Mesenchymal stem cell (in vitro differentiated cells and primary cell): Measurements from ENCODE around the gene MAFG.

ENCODE experiments used
- DNase-seq: peaks from one replicate; pipeline ENCODE4 v3.0.0-alpha.2; 2013
- H2AFZ ChIP-seq: one replicate; pipeline ENCODE4 v1.6.1; 2013; ENCODE audit warnings: low read depth, mild to moderate bottlenecking, control low read depth, inconsistent platforms, low read length, moderate library complexity
- H2AK5ac ChIP-seq: 2 replicates; pipeline ENCODE4 v1.6.1; 2013; ENCODE audit warnings: low read length, moderate library complexity, mild to moderate bottlenecking, inconsistent platforms; ENCODE audit not compliant: severe bottlenecking
- H2BK120ac ChIP-seq: one replicate; pipeline ENCODE4 v1.6.1; 2013; ENCODE audit warnings: low read depth, mild to moderate bottlenecking, inconsistent platforms, low read length, moderate library complexity
- H2BK12ac ChIP-seq, 2 experiments: one replicate each; pipeline ENCODE4 v1.6.1; 2013; ENCODE audit warnings: inconsistent platforms in 2 of 2, low read length in 2 of 2, mild to moderate bottlenecking in 2 of 2, moderate library complexity in 2 of 2, control low read depth in 1 of 2
- H2BK15ac ChIP-seq: one replicate; pipeline ENCODE4 v1.6.1; 2013; ENCODE audit warnings: mild to moderate bottlenecking, low read depth, inconsistent platforms; ENCODE audit not compliant: poor library complexity, severe bottlenecking
- H2BK5ac ChIP-seq: 2 replicates; pipeline ENCODE4 v1.6.1; 2013; ENCODE audit warnings: low read depth, mild to moderate bottlenecking, low read length, control low read depth, inconsistent platforms; ENCODE audit not compliant: poor library complexity, severe bottlenecking
- H3K14ac ChIP-seq, 2 experiments: one replicate each; pipeline ENCODE4 v1.6.1; 2013; ENCODE audit warnings: inconsistent platforms in 2 of 2, low read length in 2 of 2, control low read depth in 1 of 2, mild to moderate bottlenecking in 1 of 2, moderate library complexity in 1 of 2
- H3K18ac ChIP-seq, 2 experiments: one replicate each; pipeline ENCODE4 v1.6.1; 2013; ENCODE audit warnings: inconsistent platforms in 2 of 2, low read length in 2 of 2, control low read depth in 1 of 2, low read depth in 1 of 2, mild to moderate bottlenecking in 1 of 2
- H3K23ac ChIP-seq, 2 experiments: one replicate each; pipeline ENCODE4 v1.6.1; 2013; ENCODE audit warnings: inconsistent platforms in 2 of 2, low read length in 2 of 2, mild to moderate bottlenecking in 2 of 2, moderate library complexity in 2 of 2, control low read depth in 1 of 2
- H3K27ac ChIP-seq: 2 replicates; pipeline ENCODE4 v1.5.1; 2013; ENCODE audit warnings: mild to moderate bottlenecking, moderate library complexity, low read length, control low read depth, inconsistent platforms; ENCODE audit not compliant: poor library complexity, severe bottlenecking
- H3K27me3 ChIP-seq, 2 experiments: 2 replicates each; pipeline versions ENCODE4 v1.6.1 to v1.7.0; 2013; ENCODE audit warnings: low read length in 2 of 2, mild to moderate bottlenecking in 2 of 2, moderate library complexity in 2 of 2, control low read depth in 1 of 2, inconsistent platforms in 1 of 2; ENCODE audit not compliant: control insufficient read depth in 1 of 2, insufficient read depth in 1 of 2
- H3K36me3 ChIP-seq, 2 experiments: 2 replicates each; pipeline versions ENCODE4 v1.6.1 to v1.7.0; 2013; ENCODE audit warnings: low read length in 2 of 2, control low read depth in 1 of 2, inconsistent platforms in 1 of 2, low read depth in 1 of 2, mild to moderate bottlenecking in 1 of 2; ENCODE audit not compliant: insufficient read depth in 2 of 2, control insufficient read depth in 1 of 2
- H3K4ac ChIP-seq, 2 experiments: one replicate each; pipeline ENCODE4 v1.6.1; 2013; ENCODE audit warnings: inconsistent platforms in 2 of 2, low read length in 2 of 2, mild to moderate bottlenecking in 2 of 2, moderate library complexity in 2 of 2, control low read depth in 1 of 2, low read depth in 1 of 2
- H3K4me1 ChIP-seq: 2 replicates; pipeline ENCODE4 v1.6.1; 2013; ENCODE audit warnings: low read depth, low read length, control low read depth; ENCODE audit not compliant: control insufficient read depth, insufficient read depth
- H3K4me2 ChIP-seq: 2 replicates; pipeline ENCODE4 v1.6.1; 2013; ENCODE audit warnings: low read length, mild to moderate bottlenecking, inconsistent platforms; ENCODE audit not compliant: poor library complexity, severe bottlenecking
- H3K4me3 ChIP-seq, 2 experiments: 2 replicates each; pipeline versions ENCODE4 v1.5.1 to v1.7.0; 2013; ENCODE audit warnings: low read length in 2 of 2, mild to moderate bottlenecking in 2 of 2, control low read depth in 1 of 2, low read depth in 1 of 2; ENCODE audit not compliant: insufficient read depth in 1 of 2
- H3K79me1 ChIP-seq: replicated peaks from 2 replicates; pipeline ENCODE4 v1.6.1; 2013; ENCODE audit warnings: mild to moderate bottlenecking, control low read depth, low read length, inconsistent platforms; ENCODE audit not compliant: poor library complexity, severe bottlenecking
- H3K9ac ChIP-seq: 2 replicates; pipeline ENCODE4 v1.7.0; 2013; ENCODE audit warnings: mild to moderate bottlenecking, low read length, moderate library complexity
- H3K9me3 ChIP-seq: 2 replicates; pipeline ENCODE4 v1.7.0; 2013; ENCODE audit warnings: mild to moderate bottlenecking, low read length; ENCODE audit not compliant: control insufficient read depth
- H4K8ac ChIP-seq: one replicate; pipeline ENCODE4 v1.6.1; 2013; ENCODE audit warnings: inconsistent platforms, mild to moderate bottlenecking, low read length, moderate library complexity
- H4K91ac ChIP-seq: one replicate; pipeline ENCODE4 v1.6.1; 2013; ENCODE audit warnings: mild to moderate bottlenecking, low read length, inconsistent platforms
- WGBS: methylation state at CpG from one replicate; pipeline ENCODE4 v1.1.7; 2013; ENCODE audit warnings: mixed read lengths; 5-methylcytosine and 5-hydroxymethylcytosine counted together

Gene MAFG

GRCh38 chr17:81911277-81911961 lies 16.1 kb downstream of the MAFG start, which contains the start of gene PCYT2:
PCYT2 (minus strand) TSS chr17:81911399; CDS start chr17:81911355, 44 bp downstream.
- peak within 1 kb of the TSS; percentile 57 to 76 for H3K18ac ChIP-seq
- peak; percentile 84 for DNase-seq
- no peak within 1 kb of the TSS for H2BK120ac ChIP-seq
- no peaks in the 10 kb centered on the region for H3K9me3 ChIP-seq
- no peak within 1 kb of the TSS for H4K8ac ChIP-seq
- peaks cover 62 to 73% of the 10 kb centered on the region in 2 experiments for H3K36me3 ChIP-seq
- H3K4me3 ChIP-seq, result peak within 1 kb of the TSS; percentile 75 to 89
- H2BK12ac ChIP-seq, result peak within 1 kb of the TSS in 1 of 2 experiments; percentile 19
- H2BK15ac ChIP-seq, result no peak within 1 kb of the TSS
- no peaks in the 10 kb centered on the region for H3K27me3 ChIP-seq
- H3K27ac ChIP-seq, result no peak within 1 kb of the TSS
- WGBS, result 25% methylated on average over 29 of the region's 84 CpGs
- peak within 1 kb of the TSS in 1 of 2 experiments; percentile 94 for H3K23ac ChIP-seq
- H3K4me1 ChIP-seq, result peaks cover 18% of the 10 kb centered on the region
- H3K14ac ChIP-seq, result peak within 1 kb of the TSS in 1 of 2 experiments; percentile 81
- peak within 1 kb of the TSS; percentile 15 to 61 for H3K4ac ChIP-seq
- H2AFZ ChIP-seq, result peak within 1 kb of the TSS; percentile 21
- H3K79me1 ChIP-seq, result peaks cover 40% of the 10 kb centered on the region
- no peak within 1 kb of the TSS for H2AK5ac ChIP-seq
- H4K91ac ChIP-seq, result peak within 1 kb of the TSS; percentile 7
- H3K4me2 ChIP-seq, result peak within 1 kb of the TSS; percentile 94
- peak within 1 kb of the TSS; percentile 89 for H3K9ac ChIP-seq
- H2BK5ac ChIP-seq, result no peak within 1 kb of the TSS

GRCh38 chr17:81910840-81911276 lies 16.7 kb downstream of the MAFG start:
- H3K14ac ChIP-seq, result peak overlapping the region in 1 of 2 experiments; percentile 81
- no peaks in the 10 kb centered on the region for H3K27me3 ChIP-seq
- H2BK120ac ChIP-seq, result no peak overlapping the region
- peak overlapping the region; percentile 57 to 76 for H3K18ac ChIP-seq
- peaks cover 18% of the 10 kb centered on the region for H3K4me1 ChIP-seq
- peaks cover 65 to 77% of the 10 kb centered on the region in 2 experiments for H3K36me3 ChIP-seq
- H3K79me1 ChIP-seq, result peaks cover 37% of the 10 kb centered on the region
- no peak overlapping the region for H3K27ac ChIP-seq
- no peak overlapping the region for H4K8ac ChIP-seq
- H3K4me3 ChIP-seq, result peak overlapping the region; percentile 75 to 89
- no peak overlapping the region for H2AK5ac ChIP-seq
- DNase-seq, result no peak
- no peaks in the 10 kb centered on the region for H3K9me3 ChIP-seq
- no peak overlapping the region for H2BK5ac ChIP-seq
- no peak overlapping the region for H4K91ac ChIP-seq
- H3K9ac ChIP-seq, result peak overlapping the region; percentile 89
- peak overlapping the region in 1 of 2 experiments; percentile 61 for H3K4ac ChIP-seq
- WGBS, result under 1% methylated on average over 26 of the region's 55 CpGs
- peak overlapping the region; percentile 21 for H2AFZ ChIP-seq
- H3K23ac ChIP-seq, result peak overlapping the region in 1 of 2 experiments; percentile 94
- peak overlapping the region in 1 of 2 experiments; percentile 19 for H2BK12ac ChIP-seq
- H3K4me2 ChIP-seq, result peak overlapping the region; percentile 94
- H2BK15ac ChIP-seq, result no peak overlapping the region

GRCh38 chr17:81909966-81910839 lies 17.3 kb downstream of the MAFG start:
- H2BK120ac ChIP-seq, result no peak overlapping the region
- no peak overlapping the region for H2AFZ ChIP-seq
- no peaks in the 10 kb centered on the region for H3K27me3 ChIP-seq
- H3K27ac ChIP-seq, result no peak overlapping the region
- no peaks in the 10 kb centered on the region for H3K9me3 ChIP-seq
- H3K4me1 ChIP-seq, result peaks cover 18% of the 10 kb centered on the region
- H3K9ac ChIP-seq, result peak overlapping the region; percentile 89
- H3K14ac ChIP-seq, result peak overlapping the region in 1 of 2 experiments; percentile 5
- peak overlapping the region; percentile 75 to 89 for H3K4me3 ChIP-seq
- peak overlapping the region; percentile 7 for H4K91ac ChIP-seq
- peaks cover 33% of the 10 kb centered on the region for H3K79me1 ChIP-seq
- peak overlapping the region; percentile 15 to 61 for H3K4ac ChIP-seq
- DNase-seq, result peak; percentile 38
- H3K18ac ChIP-seq, result peak overlapping the region in 1 of 2 experiments; percentile 69
- no peak overlapping the region for H4K8ac ChIP-seq
- peak overlapping the region; percentile 94 for H3K4me2 ChIP-seq
- 41% methylated on average over 23 of the region's 23 CpGs for WGBS
- H2BK5ac ChIP-seq, result no peak overlapping the region
- H3K23ac ChIP-seq, result peak overlapping the region in 1 of 2 experiments; percentile 57
- no peak overlapping the region for H2BK15ac ChIP-seq
- H2BK12ac ChIP-seq, result no peak overlapping the region
- no peak overlapping the region for H2AK5ac ChIP-seq
- H3K36me3 ChIP-seq, result peaks cover 58 to 77% of the 10 kb centered on the region in 2 experiments
